Upper lobe of right lung (tissue), 1 donor: ENCODE results near the gene KIF27. TPM values are rescaled to one million over a fixed set of nuclear protein-coding genes. Genes with fewer than 3 reads are reported as not detected.

Experiments
- ATAC-seq: fragments of 200-7000 bp; cut with Tn5 transposase; one replicate; pipeline ENCODE4 v1.9.1; 2020; ENCODE audit warnings: mild to moderate bottlenecking, moderate library complexity
- DNase-seq: peaks from one replicate; pipeline ENCODE4 v3.0.0-alpha.2; 2020
- H3K27ac ChIP-seq: fragments of 200-600 bp; one replicate; pipeline ENCODE4 v1.8.0; 2022
- H3K27me3 ChIP-seq: fragments of 200-600 bp; one replicate; pipeline ENCODE4 v1.8.0; 2022; ENCODE audit warnings: mild to moderate bottlenecking
- H3K36me3 ChIP-seq: fragments of 200-600 bp; one replicate; pipeline ENCODE4 v1.8.0; 2022
- H3K4me1 ChIP-seq: fragments of 200-600 bp; one replicate; pipeline ENCODE4 v1.8.0; 2022
- H3K4me3 ChIP-seq: fragments of 200-600 bp; one replicate; pipeline ENCODE4 v1.8.0; 2022; ENCODE audit warnings: mild to moderate bottlenecking
- H3K9me3 ChIP-seq: fragments of 200-600 bp; one replicate; pipeline ENCODE4 v1.8.0; 2022
- CTCF ChIP-seq: fragments of 200-600 bp; IDR thresholded peaks from one replicate; pipeline ENCODE4 v1.8.0; 2022; ENCODE audit warnings: antibody characterized with exemption
- intact Hi-C: fragments of 100-400 bp; cut with DNase I; formaldehyde crosslinking; loops from one replicate; pipeline ENCODE4 v1.11.0; 2022
- total RNA-seq: library from RNA; stranded (reverse); fragmentation: NEBNext Ultra II Directional; extraction: Animal tissue kit (Norgen Biotek cat#: 25700); gene quantifications from one replicate; pipeline ENCODE4 v1.2.1, GENCODE V29; 2021
- donor health status: DM: no; HTN: yes; CAD: no; lungs with severe emphysema.

Gene KIF27
- total RNA-seq, 1 donor from 2014 or later = 7.8 TPM

GRCh38 chr9:83964973-83965349, 43.7 kb upstream of the KIF27 start:
- Histone ChIP-seq H3K9me3 (no peaks in the 10 kb centered on the region), H3K27ac (no peak overlapping the region), H3K4me3 (no peak overlapping the region), H3K27me3 (no peaks in the 10 kb centered on the region), H3K4me1 (no peaks in the 10 kb centered on the region), H3K36me3 (peaks cover 42% of the 10 kb centered on the region)
- DNase-seq = no peak
- no peak for TF ChIP-seq CTCF
- no peak for ATAC-seq
- intact Hi-C loops = no loop called here

GRCh38 chr9:83962165-83962564, 40.9 kb upstream of the KIF27 start:
- Histone ChIP-seq H3K4me3 (no peak overlapping the region), H3K27ac (no peak overlapping the region), H3K9me3 (no peaks in the 10 kb centered on the region), H3K36me3 (peaks cover 14% of the 10 kb centered on the region), H3K4me1 (no peaks in the 10 kb centered on the region), H3K27me3 (no peaks in the 10 kb centered on the region)
- intact Hi-C loops = no loop called here
- no peak for ATAC-seq
- TF ChIP-seq CTCF = no peak
- no peak for DNase-seq

GRCh38 chr9:83960991-83961390, 39.8 kb upstream of the KIF27 start:
- H3K4me3 ChIP-seq = no peak overlapping the region
- H3K27me3 ChIP-seq = no peaks in the 10 kb centered on the region
- DNase-seq = no peak
- peaks cover 2% of the 10 kb centered on the region for H3K36me3 ChIP-seq
- no peaks in the 10 kb centered on the region for H3K4me1 ChIP-seq
- no peak for ATAC-seq
- no peak for TF ChIP-seq CTCF
- no peaks in the 10 kb centered on the region for H3K9me3 ChIP-seq
- intact Hi-C loops = no loop called here
- no peak overlapping the region for H3K27ac ChIP-seq

GRCh38 chr9:83959061-83959460, 37.8 kb upstream of the KIF27 start:
- H3K4me3 ChIP-seq = no peak overlapping the region
- peaks cover 7% of the 10 kb centered on the region for H3K36me3 ChIP-seq
- no peaks in the 10 kb centered on the region for H3K9me3 ChIP-seq
- H3K27ac ChIP-seq = no peak overlapping the region
- intact Hi-C loops = no loop called here
- H3K27me3 ChIP-seq = no peaks in the 10 kb centered on the region
- ATAC-seq (no peak), DNase-seq (no peak)
- no peak for TF ChIP-seq CTCF
- H3K4me1 ChIP-seq = peaks cover 6% of the 10 kb centered on the region

GRCh38 chr9:83957248-83957513, 35.9 kb upstream of the KIF27 start:
- peaks cover 6% of the 10 kb centered on the region for H3K4me1 ChIP-seq
- H3K36me3 ChIP-seq = peaks cover 16% of the 10 kb centered on the region
- no peak for ATAC-seq
- H3K9me3 ChIP-seq = no peaks in the 10 kb centered on the region
- no peak for DNase-seq
- H3K27me3 ChIP-seq = no peaks in the 10 kb centered on the region
- intact Hi-C loops = no loop called here
- TF ChIP-seq CTCF = no peak
- peak overlapping the region; percentile 95 for H3K27ac ChIP-seq
- peak overlapping the region; percentile 85 for H3K4me3 ChIP-seq

GRCh38 chr9:83956436-83957247, 35.4 kb upstream of the KIF27 start:
- TF ChIP-seq CTCF = no peak
- intact Hi-C loops = no loop called here
- Histone ChIP-seq H3K4me3 (peak overlapping the region; percentile 85), H3K27ac (peak overlapping the region; percentile 95), H3K27me3 (no peaks in the 10 kb centered on the region), H3K9me3 (no peaks in the 10 kb centered on the region), H3K36me3 (peaks cover 22% of the 10 kb centered on the region), H3K4me1 (peaks cover 6% of the 10 kb centered on the region)
- ATAC-seq = peak; percentile 96
- peak; percentile 94 for DNase-seq
